Trophoblast cell (in vitro differentiated cells and primary cell): ENCODE measurements around the gene EFCAB5.
A peak's percentile ranks its signal among the peaks of the same experiment; 100 is the strongest.

Experiments used
- DNase-seq, 2 donors: peaks; one replicate each; pipeline ENCODE4 v3.0.0-alpha.2; 2016
- H2AFZ ChIP-seq: 2 replicates; pipeline ENCODE4 v1.6.1; 2013; ENCODE audit warnings: low read length, moderate library complexity, mild to moderate bottlenecking; ENCODE audit not compliant: insufficient read depth, poor library complexity
- H2AK5ac ChIP-seq: 2 replicates; pipeline ENCODE4 v1.6.1; 2013; ENCODE audit warnings: mild to moderate bottlenecking, low read length
- H2BK120ac ChIP-seq: 2 replicates; pipeline ENCODE4 v1.6.1; 2013; ENCODE audit warnings: low read length, mild to moderate bottlenecking, moderate library complexity; ENCODE audit not compliant: insufficient read depth, poor library complexity
- H2BK12ac ChIP-seq: 2 replicates; pipeline ENCODE4 v1.6.1; 2013; ENCODE audit warnings: mild to moderate bottlenecking, low read length, moderate library complexity
- H2BK5ac ChIP-seq: 2 replicates; pipeline ENCODE4 v1.6.1; 2013; ENCODE audit warnings: low read length, low read depth, moderate library complexity, mild to moderate bottlenecking; ENCODE audit not compliant: poor library complexity
- H3K14ac ChIP-seq: 2 replicates; pipeline ENCODE4 v1.6.1; 2013; ENCODE audit warnings: mild to moderate bottlenecking, low read length
- H3K18ac ChIP-seq: 2 replicates; pipeline ENCODE4 v1.6.1; 2013; ENCODE audit warnings: mild to moderate bottlenecking, low read length
- H3K23ac ChIP-seq: 2 replicates; pipeline ENCODE4 v1.6.1; 2013; ENCODE audit warnings: low read length
- H3K27ac ChIP-seq: 2 replicates; pipeline ENCODE4 v1.5.1; 2013; ENCODE audit warnings: low read depth, mild to moderate bottlenecking, inconsistent platforms, low read length, moderate library complexity
- H3K27me3 ChIP-seq: 2 replicates; pipeline ENCODE4 v1.6.1; 2013; ENCODE audit warnings: inconsistent platforms, mild to moderate bottlenecking, low read length, moderate library complexity; ENCODE audit not compliant: insufficient read depth
- H3K36me3 ChIP-seq, 2 experiments: 1 replicate in 1 of 2; 2 replicates in 1 of 2; pipeline ENCODE4 v1.6.1; 2013; ENCODE audit warnings: low read length in 2 of 2, mild to moderate bottlenecking in 2 of 2, moderate library complexity in 1 of 2; ENCODE audit not compliant: insufficient read depth in 2 of 2, control insufficient read depth in 1 of 2
- H3K4ac ChIP-seq: 2 replicates; pipeline ENCODE4 v1.6.1; 2013; ENCODE audit warnings: low read depth, mild to moderate bottlenecking, low read length, moderate library complexity
- H3K4me1 ChIP-seq, 2 experiments: 1 replicate in 1 of 2; 2 replicates in 1 of 2; pipeline ENCODE4 v1.6.1; 2013; ENCODE audit warnings: low read length in 2 of 2, mild to moderate bottlenecking in 2 of 2, moderate library complexity in 1 of 2; ENCODE audit not compliant: insufficient read depth in 2 of 2, control insufficient read depth in 1 of 2
- H3K4me2 ChIP-seq: 2 replicates; pipeline ENCODE4 v1.6.1; 2013; ENCODE audit warnings: inconsistent platforms, mild to moderate bottlenecking, low read length, moderate library complexity
- H3K4me3 ChIP-seq: 2 replicates; pipeline ENCODE4 v1.5.1; 2013; ENCODE audit warnings: mild to moderate bottlenecking, low read depth, low read length, inconsistent platforms
- H3K79me1 ChIP-seq: one replicate; pipeline ENCODE4 v1.6.1; 2013; ENCODE audit warnings: low read length
- H3K79me2 ChIP-seq: 2 replicates; pipeline ENCODE4 v1.6.1; 2013; ENCODE audit warnings: low read length, mild to moderate bottlenecking; ENCODE audit not compliant: control insufficient read depth, insufficient read depth, poor library complexity
- H3K9ac ChIP-seq: 2 replicates; pipeline ENCODE4 v1.6.1; 2013; ENCODE audit warnings: mild to moderate bottlenecking, low read length
- H3K9me3 ChIP-seq: 2 replicates; pipeline ENCODE4 v1.6.1; 2013; ENCODE audit warnings: low read depth, mild to moderate bottlenecking, control low read depth, inconsistent platforms, low read length; ENCODE audit not compliant: insufficient read depth
- H4K12ac ChIP-seq: 2 replicates; pipeline ENCODE4 v1.6.1; 2013; ENCODE audit warnings: low read depth, mild to moderate bottlenecking, low read length, moderate library complexity
- H4K8ac ChIP-seq: 2 replicates; pipeline ENCODE4 v1.6.1; 2013; ENCODE audit warnings: low read depth, mild to moderate bottlenecking, low read length, moderate library complexity
- H4K91ac ChIP-seq: one replicate; pipeline ENCODE4 v1.6.1; 2013; ENCODE audit warnings: low read depth, mild to moderate bottlenecking, low read length, moderate library complexity
- WGBS: extraction: QIAGEN DNeasy Blood & Tissue Kit; methylation state at CpG from one replicate; pipeline ENCODE4 v1.1.7; 2013; ENCODE audit warnings: missing lambda C conversion rate; ENCODE audit not compliant: insufficient read length, insufficient coverage; ENCODE audit errors: extremely low coverage; 5-methylcytosine and 5-hydroxymethylcytosine counted together

Gene EFCAB5

GRCh38 chr17:29973005-29973404, 31.6 kb downstream of the EFCAB5 start:
- no peak overlapping the region for H3K4ac ChIP-seq
- no peaks in the 10 kb centered on the region for H3K36me3 ChIP-seq
- no peak overlapping the region for H4K8ac ChIP-seq
- no peak overlapping the region for H3K14ac ChIP-seq
- H3K18ac ChIP-seq = no peak overlapping the region
- H2AK5ac ChIP-seq = no peak overlapping the region
- no peak overlapping the region for H2AFZ ChIP-seq
- H3K9me3 ChIP-seq = no peaks in the 10 kb centered on the region
- no peak overlapping the region for H2BK120ac ChIP-seq
- no peak overlapping the region for H4K91ac ChIP-seq
- H2BK12ac ChIP-seq = no peak overlapping the region
- no peaks in the 10 kb centered on the region for H3K79me2 ChIP-seq
- no peaks in the 10 kb centered on the region for H3K4me1 ChIP-seq
- no CpG with 5 or more reads among the region's 3 CpGs for WGBS
- no peak overlapping the region for H3K23ac ChIP-seq
- H3K27me3 ChIP-seq = no peaks in the 10 kb centered on the region
- no peak overlapping the region for H3K4me3 ChIP-seq
- H3K79me1 ChIP-seq = no peaks in the 10 kb centered on the region
- DNase-seq = no peak
- H4K12ac ChIP-seq = no peak overlapping the region
- no peak overlapping the region for H3K4me2 ChIP-seq
- H3K27ac ChIP-seq = no peak overlapping the region
- no peak overlapping the region for H2BK5ac ChIP-seq
- no peak overlapping the region for H3K9ac ChIP-seq

GRCh38 chr17:29977836-29978235, 36.4 kb downstream of the EFCAB5 start:
- Histone ChIP-seq H2BK120ac (no peak overlapping the region), H3K79me1 (no peaks in the 10 kb centered on the region), H3K79me2 (no peaks in the 10 kb centered on the region), H4K91ac (no peak overlapping the region), H3K9ac (no peak overlapping the region), H3K4ac (no peak overlapping the region), H3K4me1 (no peaks in the 10 kb centered on the region), H3K18ac (no peak overlapping the region), H3K4me3 (no peak overlapping the region), H2AFZ (no peak overlapping the region), H4K8ac (no peak overlapping the region), H3K23ac (no peak overlapping the region), H4K12ac (no peak overlapping the region), H2AK5ac (no peak overlapping the region), H3K27me3 (no peaks in the 10 kb centered on the region), H3K14ac (no peak overlapping the region), H3K27ac (no peak overlapping the region), H3K36me3 (no peaks in the 10 kb centered on the region), H2BK5ac (no peak overlapping the region), H2BK12ac (no peak overlapping the region), H3K4me2 (no peak overlapping the region), H3K9me3 (no peaks in the 10 kb centered on the region)
- no CpG with 5 or more reads among the region's 1 CpG for WGBS
- peak; percentile 70 to 90 for DNase-seq

- Histone ChIP-seq H2AK5ac (no peak overlapping the region), H2BK12ac (no peak overlapping the region), H3K23ac (no peak overlapping the region), H3K9ac (no peak overlapping the region), H3K27ac (no peak overlapping the region), H4K91ac (no peak overlapping the region), H3K4ac (no peak overlapping the region), H3K27me3 (no peaks in the 10 kb centered on the region), H3K4me2 (no peak overlapping the region), H2BK5ac (no peak overlapping the region), H3K9me3 (no peaks in the 10 kb centered on the region), H3K79me1 (no peaks in the 10 kb centered on the region), H3K36me3 (no peaks in the 10 kb centered on the region), H3K79me2 (no peaks in the 10 kb centered on the region), H2BK120ac (no peak overlapping the region), H3K4me3 (no peak overlapping the region), H4K12ac (no peak overlapping the region), H3K14ac (no peak overlapping the region), H4K8ac (no peak overlapping the region), H3K18ac (no peak overlapping the region), H2AFZ (no peak overlapping the region), H3K4me1 (no peaks in the 10 kb centered on the region)
- DNase-seq = no peak
- WGBS = no CpG with 5 or more reads among the region's 1 CpG
These were observed 38.8 kb downstream of the EFCAB5 start for GRCh38 chr17:29980261-29980660.

- H3K4ac ChIP-seq = no peak overlapping the region
- H2AFZ ChIP-seq = no peak overlapping the region
- no peak overlapping the region for H2BK5ac ChIP-seq
- H4K91ac ChIP-seq = no peak overlapping the region
- H3K9me3 ChIP-seq = peaks cover 3% of the 10 kb centered on the region
- no CpG with 5 or more reads among the region's 1 CpG for WGBS
- H2BK12ac ChIP-seq = no peak overlapping the region
- no peak overlapping the region for H2AK5ac ChIP-seq
- H4K12ac ChIP-seq = no peak overlapping the region
- H3K4me2 ChIP-seq = no peak overlapping the region
- H3K4me1 ChIP-seq = no peaks in the 10 kb centered on the region
- no peaks in the 10 kb centered on the region for H3K79me1 ChIP-seq
- H4K8ac ChIP-seq = no peak overlapping the region
- H2BK120ac ChIP-seq = no peak overlapping the region
- no peaks in the 10 kb centered on the region for H3K36me3 ChIP-seq
- H3K27me3 ChIP-seq = no peaks in the 10 kb centered on the region
- peak in 1 of 2 donors; percentile 18 for DNase-seq
- H3K27ac ChIP-seq = no peak overlapping the region
- no peak overlapping the region for H3K9ac ChIP-seq
- no peaks in the 10 kb centered on the region for H3K79me2 ChIP-seq
- H3K18ac ChIP-seq = no peak overlapping the region
- no peak overlapping the region for H3K4me3 ChIP-seq
- no peak overlapping the region for H3K23ac ChIP-seq
- H3K14ac ChIP-seq = no peak overlapping the region
These were observed 41.7 kb downstream of the EFCAB5 start for GRCh38 chr17:29982991-29983653.
